IMR-90 (cell line): ENCODE results near the gene CNGB1. TPM values are rescaled to one million over a fixed set of nuclear protein-coding genes. Genes with fewer than 3 reads are reported as not detected.

Experiments
- ATAC-seq: fragments of 200-7000 bp; cut with Tn5 transposase; 2 replicates; pipeline ENCODE4 v1.9.1; 2020; ENCODE audit warnings: low read depth, mild to moderate bottlenecking, moderate library complexity
- BruUV-seq: library from RNA; stranded (reverse); fragments of 400-500 nt; replicated peaks from 2 replicates; lab custom pipeline; 2021; lab: Mats Ljungman, UMichigan
- CTCF ChIA-PET: fragments of 300-600 bp; formaldehyde crosslinking; extraction: SDS; loops from one replicate; lab custom pipeline; 2021; ENCODE audit warnings: antibody characterized with exemption; lab: Yijun Ruan, JAX
- POLR2A ChIA-PET: fragments of 300-600 bp; sonication (Branson Sonifier 250); formaldehyde crosslinking; loops from one replicate; lab custom pipeline; 2022; ENCODE audit warnings: antibody characterized with exemption; ENCODE audit not compliant: unreplicated experiment; lab: Charles Lee
- DNase-seq: peaks from one replicate; pipeline ENCODE4 v3.0.0; 2013
- H2AFZ ChIP-seq: replicated peaks from 2 replicates; pipeline ENCODE3; 2013; ENCODE audit warnings: low read length, mild to moderate bottlenecking; ENCODE audit not compliant: poor library complexity
- H2AK5ac ChIP-seq: 2 replicates; pipeline ENCODE4 v1.6.1; 2013; ENCODE audit warnings: low read depth, low read length, inconsistent platforms
- H2AK9ac ChIP-seq: replicated peaks from 2 replicates; pipeline ENCODE3; 2013; ENCODE audit warnings: mild to moderate bottlenecking, low read depth, low read length, moderate library complexity; ENCODE audit not compliant: poor library complexity
- H2BK120ac ChIP-seq: 2 replicates; pipeline ENCODE4 v1.6.1; 2013; ENCODE audit warnings: low read depth, low read length, inconsistent platforms
- H2BK15ac ChIP-seq: 3 replicates; pipeline ENCODE4 v1.6.1; 2013; ENCODE audit warnings: low read depth, low read length, inconsistent platforms
- H2BK20ac ChIP-seq: 2 replicates; pipeline ENCODE4 v1.6.1; 2013; ENCODE audit warnings: low read depth, mild to moderate bottlenecking, inconsistent platforms, low read length, moderate library complexity
- H2BK5ac ChIP-seq: 2 replicates; pipeline ENCODE4 v1.6.1; 2013; ENCODE audit warnings: mild to moderate bottlenecking, low read depth, low read length, inconsistent platforms; ENCODE audit not compliant: poor library complexity, severe bottlenecking
- H3K14ac ChIP-seq: replicated peaks from 2 replicates; pipeline ENCODE4 v1.6.1; 2013; ENCODE audit warnings: low read depth, low read length, inconsistent platforms
- H3K18ac ChIP-seq: 2 replicates; pipeline ENCODE4 v1.6.1; 2013; ENCODE audit warnings: low read depth, low read length, control low read depth
- H3K23ac ChIP-seq: 2 replicates; pipeline ENCODE4 v1.6.1; 2013; ENCODE audit warnings: low read depth, low read length, inconsistent platforms
- H3K27ac ChIP-seq: 2 replicates; pipeline ENCODE4 v1.5.1; 2013; ENCODE audit warnings: mild to moderate bottlenecking, control low read depth, low read length; ENCODE audit not compliant: insufficient read depth
- H3K27me3 ChIP-seq: 2 replicates; pipeline ENCODE4 v1.6.1; 2013; ENCODE audit warnings: low read length; ENCODE audit not compliant: control insufficient read depth, insufficient read depth
- H3K36me3 ChIP-seq: 2 replicates; pipeline ENCODE4 v1.6.1; 2013; ENCODE audit warnings: low read length, mixed read lengths; ENCODE audit not compliant: control insufficient read depth, insufficient read depth
- H3K4ac ChIP-seq: 2 replicates; pipeline ENCODE4 v1.6.1; 2013; ENCODE audit warnings: low read depth, low read length, inconsistent platforms
- H3K4me1 ChIP-seq: 2 replicates; pipeline ENCODE4 v1.6.1; 2013; ENCODE audit warnings: low read length, mixed read lengths; ENCODE audit not compliant: control insufficient read depth, insufficient read depth
- H3K4me2 ChIP-seq: 2 replicates; pipeline ENCODE4 v1.6.1; 2013; ENCODE audit warnings: low read depth, mild to moderate bottlenecking, control low read depth, low read length, moderate library complexity
- H3K4me3 ChIP-seq: 2 replicates; pipeline ENCODE4 v1.5.1; 2013; ENCODE audit warnings: low read depth, mild to moderate bottlenecking, control low read depth, low read length, moderate library complexity; ENCODE audit not compliant: insufficient read depth
- H3K56ac ChIP-seq: 2 replicates; pipeline ENCODE4 v1.6.1; 2013; ENCODE audit warnings: low read length, inconsistent platforms; ENCODE audit not compliant: insufficient read depth; ENCODE audit errors: extremely low read depth
- H3K79me1 ChIP-seq, 2 experiments: 2 replicates each; pipeline ENCODE4 v1.6.1; 2013; ENCODE audit warnings: low read length in 2 of 2, inconsistent platforms in 1 of 2, low read depth in 1 of 2
- H3K9ac ChIP-seq: 2 replicates; pipeline ENCODE4 v1.6.1; 2013; ENCODE audit warnings: low read depth, low read length, control low read depth
- H3K9me1 ChIP-seq: 2 replicates; pipeline ENCODE4 v1.6.1; 2013; ENCODE audit warnings: low read length, inconsistent platforms; ENCODE audit not compliant: insufficient read depth
- H3K9me3 ChIP-seq: 2 replicates; pipeline ENCODE4 v1.6.1; 2013; ENCODE audit warnings: low read length; ENCODE audit not compliant: control insufficient read depth, insufficient read depth
- H4K20me1 ChIP-seq: 2 replicates; pipeline ENCODE4 v1.6.1; 2013; ENCODE audit warnings: low read length, inconsistent platforms; ENCODE audit not compliant: insufficient read depth
- H4K5ac ChIP-seq: 2 replicates; pipeline ENCODE4 v1.6.1; 2013; ENCODE audit warnings: mild to moderate bottlenecking, low read depth, low read length, control low read depth
- H4K8ac ChIP-seq, 2 experiments: 2 replicates each; pipeline ENCODE4 v1.6.1; 2013; ENCODE audit warnings: low read depth in 2 of 2, low read length in 2 of 2, control low read depth in 1 of 2, inconsistent platforms in 1 of 2
- H4K91ac ChIP-seq: 2 replicates; pipeline ENCODE4 v1.6.1; 2013; ENCODE audit warnings: low read depth, low read length, inconsistent platforms; ENCODE audit not compliant: insufficient read depth
- BHLHE40 ChIP-seq: fragments of 150-350 bp; IDR thresholded peaks from 2 replicates; pipeline ENCODE4 v1.6.1; 2016; ENCODE audit warnings: mild to moderate bottlenecking, low read depth, low read length
- CEBPB ChIP-seq: IDR thresholded peaks from 2 replicates; pipeline ENCODE4 v1.6.1; 2012; ENCODE audit warnings: low read depth, low read length, improper control_type of control experiment
- CHD1 ChIP-seq: IDR thresholded peaks from 2 replicates; pipeline ENCODE4 v1.6.1; 2012; ENCODE audit warnings: low read depth, low read length, improper control_type of control experiment
- FOS ChIP-seq: fragments of 150-350 bp; IDR thresholded peaks from 2 replicates; pipeline ENCODE4 v1.6.1; 2016; ENCODE audit warnings: low read depth, low read length
- MXI1 ChIP-seq: IDR thresholded peaks from 2 replicates; pipeline ENCODE4 v1.6.1; 2012; ENCODE audit warnings: low read depth, mild to moderate bottlenecking, low read length, moderate library complexity, borderline replicate concordance
- NFE2L2 ChIP-seq: fragments of 150-350 bp; IDR thresholded peaks from 2 replicates; pipeline ENCODE4 v1.6.1; 2016; ENCODE audit warnings: low read depth, mild to moderate bottlenecking, low read length
- POLR2A ChIP-seq: IDR thresholded peaks from 2 replicates; pipeline ENCODE4 v1.6.1; 2012; ENCODE audit warnings: mild to moderate bottlenecking, low read depth, low read length
- RAD21 ChIP-seq: IDR thresholded peaks from 2 replicates; pipeline ENCODE4 v1.6.1; 2012; ENCODE audit warnings: low read length, improper control_type of control experiment
- RCOR1 ChIP-seq: IDR thresholded peaks from 2 replicates; pipeline ENCODE4 v1.6.1; 2012; ENCODE audit warnings: mild to moderate bottlenecking, low read length, improper control_type of control experiment; ENCODE audit not compliant: insufficient replicate concordance
- RFX5 ChIP-seq: IDR thresholded peaks from 2 replicates; pipeline ENCODE4 v1.8.0; 2012; ENCODE audit warnings: low read depth, mild to moderate bottlenecking, low read length, moderate library complexity
- SMC3 ChIP-seq: fragments of 150-350 bp; IDR thresholded peaks from 2 replicates; pipeline ENCODE4 v1.6.1; 2016; ENCODE audit warnings: low read depth, mild to moderate bottlenecking, antibody characterized with exemption, low read length, moderate library complexity
- WGBS, 2 experiments: methylation state at CpG; one replicate each; pipeline versions ENCODE4 v1.1.5 to v1.1.7; 2013; ENCODE audit warnings: missing lambda C conversion rate in 2 of 2; ENCODE audit not compliant: insufficient read length in 1 of 2; ENCODE audit errors: extremely low coverage in 2 of 2; 5-methylcytosine and 5-hydroxymethylcytosine counted together
- dilution Hi-C: fragments of 300-500 bp; cut with HindIII; formaldehyde crosslinking; loops from one replicate; pipeline ENCODE4 v1.14.3; 2018; ENCODE audit warnings: low sequenced_read_pairs; ENCODE audit not compliant: unreplicated experiment
- in situ Hi-C: fragments of 300-500 bp; cut with MboI; formaldehyde crosslinking; loops from 3 replicates; pipeline ENCODE4 v1.14.3; 2019; ENCODE audit warnings: low sequenced_read_pairs, inconsistent platforms, mixed read lengths
- intact Hi-C: fragments of 100-400 bp; cut with micrococcal nuclease; formaldehyde crosslinking; loops from 2 replicates; pipeline ENCODE4 v1.10.0; 2022
- polyA plus RNA-seq, 3 experiments: library from polyadenylated mRNA; depleted of rRNA; stranded (reverse); fragments of >200 nt; gene quantifications; 2 replicates each; pipeline ENCODE4 v1.2.3, GENCODE V29; 2012; ENCODE audit warnings: low replicate concordance in 1 of 3
- total RNA-seq: library from RNA; depleted of rRNA; stranded (reverse); fragments of >200 nt; gene quantifications from 2 replicates; pipeline ENCODE4 v1.2.3, GENCODE V29; 2012
- TF ChIP-seq, protein P1 (sequence below): conservative IDR thresholded peaks from 2 replicates; pipeline ENCODE4 v1.5.1; 2012; ENCODE audit warnings: mild to moderate bottlenecking, low read depth, low read length, improper control_type of control experiment

Gene CNGB1
- total and polyA plus RNA-seq, 2 of the 4 experiments (the other 2 are of a cell fraction): not detected

DNA sequence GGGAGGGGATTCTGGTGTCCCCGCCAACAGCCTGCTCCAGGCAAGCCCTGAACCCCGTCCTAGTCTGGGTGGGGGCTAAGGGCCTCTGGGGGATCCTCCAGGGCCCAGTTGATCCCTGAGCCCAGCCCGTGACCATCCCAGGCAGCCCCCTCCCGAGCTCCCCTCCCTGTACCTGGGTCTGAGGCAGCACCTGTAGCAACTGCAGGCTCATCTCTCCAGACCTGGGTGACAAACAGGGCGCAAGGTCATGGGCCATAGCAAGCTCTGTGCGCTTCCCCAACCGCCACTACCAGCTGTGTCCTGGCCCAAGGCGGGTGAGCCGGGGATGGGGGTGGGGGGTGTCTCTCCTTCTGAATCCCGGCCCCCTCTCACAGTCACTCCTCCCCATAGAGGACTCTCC lies 10.6 kb downstream of the CNGB1 start:
- BruUV-seq: no TSS peak
- Histone ChIP-seq H3K18ac (no peak overlapping the region), H3K14ac (no peak overlapping the region), H3K27ac (no peak overlapping the region), H3K4me1 (no peaks in the 10 kb centered on the region), H3K79me1 (no peaks in the 10 kb centered on the region), H3K4me3 (no peak overlapping the region), H3K4ac (no peak overlapping the region), H3K9me3 (no peaks in the 10 kb centered on the region), H2BK15ac (no peak overlapping the region), H3K27me3 (peaks cover 55% of the 10 kb centered on the region), H3K9ac (no peak overlapping the region), H2AFZ (no peak overlapping the region), H2AK9ac (no peak overlapping the region), H4K20me1 (no peaks in the 10 kb centered on the region), H2BK120ac (no peak overlapping the region), H4K91ac (no peak overlapping the region), H2AK5ac (no peak overlapping the region), H4K5ac (no peak overlapping the region), H2BK5ac (no peak overlapping the region), H2BK20ac (no peak overlapping the region), H3K36me3 (no peaks in the 10 kb centered on the region), H3K56ac (no peak overlapping the region), H3K9me1 (no peaks in the 10 kb centered on the region), H4K8ac (no peak overlapping the region), H3K23ac (no peak overlapping the region), H3K4me2 (no peak overlapping the region)
- no peak for DNase-seq
- in situ Hi-C loops (no loop called here), dilution Hi-C loops (no loop called here), intact Hi-C loops (no loop called here)
- WGBS, 2 experiments: 50% methylated on average over 2 of the region's 10 CpGs; no CpG with 5 or more reads in 1 of the 2 experiments
- ChIA-PET POLR2A (no interaction called here), CTCF (no interaction called here)
- TF ChIP-seq, protein P1, sequence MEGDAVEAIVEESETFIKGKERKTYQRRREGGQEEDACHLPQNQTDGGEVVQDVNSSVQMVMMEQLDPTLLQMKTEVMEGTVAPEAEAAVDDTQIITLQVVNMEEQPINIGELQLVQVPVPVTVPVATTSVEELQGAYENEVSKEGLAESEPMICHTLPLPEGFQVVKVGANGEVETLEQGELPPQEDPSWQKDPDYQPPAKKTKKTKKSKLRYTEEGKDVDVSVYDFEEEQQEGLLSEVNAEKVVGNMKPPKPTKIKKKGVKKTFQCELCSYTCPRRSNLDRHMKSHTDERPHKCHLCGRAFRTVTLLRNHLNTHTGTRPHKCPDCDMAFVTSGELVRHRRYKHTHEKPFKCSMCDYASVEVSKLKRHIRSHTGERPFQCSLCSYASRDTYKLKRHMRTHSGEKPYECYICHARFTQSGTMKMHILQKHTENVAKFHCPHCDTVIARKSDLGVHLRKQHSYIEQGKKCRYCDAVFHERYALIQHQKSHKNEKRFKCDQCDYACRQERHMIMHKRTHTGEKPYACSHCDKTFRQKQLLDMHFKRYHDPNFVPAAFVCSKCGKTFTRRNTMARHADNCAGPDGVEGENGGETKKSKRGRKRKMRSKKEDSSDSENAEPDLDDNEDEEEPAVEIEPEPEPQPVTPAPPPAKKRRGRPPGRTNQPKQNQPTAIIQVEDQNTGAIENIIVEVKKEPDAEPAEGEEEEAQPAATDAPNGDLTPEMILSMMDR: no peak
- no peak for TF ChIP-seq RAD21
- no peak for TF ChIP-seq POLR2A
- no peak for TF ChIP-seq RFX5
- TF ChIP-seq FOS: no peak
- no peak for TF ChIP-seq CEBPB
- TF ChIP-seq BHLHE40: no peak
- no peak for TF ChIP-seq RCOR1
- TF ChIP-seq NFE2L2: no peak
- TF ChIP-seq CHD1: no peak
- no peak for TF ChIP-seq SMC3
- TF ChIP-seq MXI1: no peak
- no peak for ATAC-seq
